GM12878 (cell line): ENCODE results near the gene ERP44. TPM values are rescaled to one million over a fixed set of nuclear protein-coding genes. Genes with fewer than 3 reads are reported as not detected.

Experiments
- BRCA1 ChIP-seq: IDR thresholded peaks from 2 replicates; pipeline ENCODE4 v1.6.1; 2011; ENCODE audit warnings: low read depth, low read length, improper control_type of control experiment
- CEBPB ChIP-seq, 2 experiments: fragments of 150-350 bp in 1 of 2; IDR thresholded peaks; 2 replicates each; pipeline ENCODE4 v1.6.1; 2012 to 2014; ENCODE audit warnings: low read depth in 2 of 2, low read length in 2 of 2, borderline replicate concordance in 1 of 2, inconsistent platforms in 1 of 2
- EED ChIP-seq: sonication (generic); IDR thresholded peaks from 2 replicates; pipeline ENCODE4 v1.6.1; 2016; ENCODE audit warnings: antibody characterized with exemption, low read depth
- EGR1 ChIP-seq, 2 experiments: IDR thresholded peaks; 1 replicate in 1 of 2; 2 replicates in 1 of 2; pipeline ENCODE4 v1.6.1; 2011 to 2012; ENCODE audit warnings: low read depth in 2 of 2, low read length in 2 of 2, borderline replicate concordance in 1 of 2, mild to moderate bottlenecking in 1 of 2, moderate library complexity in 1 of 2
- ELK1 ChIP-seq: IDR thresholded peaks from 2 replicates; pipeline ENCODE4 v1.6.1; 2012; ENCODE audit warnings: low read depth, low read length, improper control_type of control experiment
- ESRRA ChIP-seq: IDR thresholded peaks from 2 replicates; pipeline ENCODE4 v1.6.1; 2012; ENCODE audit warnings: mild to moderate bottlenecking, low read length, improper control_type of control experiment
- ETV6 ChIP-seq, 2 experiments: fragments of 450-650 bp in 1 of 2; IDR thresholded peaks in 1 of 2; conservative IDR thresholded peaks in 1 of 2; 2 replicates each; pipeline ENCODE4 v1.6.1; 2014; ENCODE audit warnings: antibody characterized with exemption in 1 of 2, borderline replicate concordance in 1 of 2, low read depth in 1 of 2, mild to moderate bottlenecking in 1 of 2, moderate library complexity in 1 of 2
- GATAD2B ChIP-seq: fragments of 450-650 bp; conservative IDR thresholded peaks from 2 replicates; pipeline ENCODE4 v1.6.1; 2017; ENCODE audit warnings: low read depth, mild to moderate bottlenecking, moderate library complexity
- HCFC1 ChIP-seq: fragments of 150-350 bp; IDR thresholded peaks from 2 replicates; pipeline ENCODE4 v1.6.1; 2014; ENCODE audit warnings: low read length
- IRF4 ChIP-seq: IDR thresholded peaks from 2 replicates; pipeline ENCODE4 v1.6.1; 2011; ENCODE audit warnings: low read depth, low read length
- NFYB ChIP-seq: IDR thresholded peaks from 2 replicates; pipeline ENCODE4 v1.6.1; 2011; ENCODE audit warnings: low read depth, mild to moderate bottlenecking, low read length, improper control_type of control experiment, moderate library complexity; ENCODE audit not compliant: insufficient read depth
- NR2F1 ChIP-seq: fragments of 450-650 bp; conservative IDR thresholded peaks from 2 replicates; pipeline ENCODE4 v1.6.1; 2017; ENCODE audit warnings: mild to moderate bottlenecking
- RAD51 ChIP-seq: fragments of 450-650 bp; IDR thresholded peaks from 2 replicates; pipeline ENCODE4 v1.6.1; 2016; ENCODE audit warnings: moderate library complexity, mild to moderate bottlenecking, inconsistent platforms
- RB1 ChIP-seq: fragments of 450-650 bp; formaldehyde crosslinking; IDR thresholded peaks from 2 replicates; pipeline ENCODE4 v1.6.1; 2017; ENCODE audit warnings: mild to moderate bottlenecking, borderline replicate concordance
- SRF ChIP-seq, 2 experiments: IDR thresholded peaks; 2 replicates each; pipeline ENCODE4 v1.6.1; 2011; ENCODE audit warnings: low read depth in 2 of 2, low read length in 2 of 2, mild to moderate bottlenecking in 1 of 2, moderate library complexity in 1 of 2
- TBL1XR1 ChIP-seq: IDR thresholded peaks from 2 replicates; pipeline ENCODE4 v1.6.1; 2012; ENCODE audit warnings: low read depth, low read length, improper control_type of control experiment
- YBX1 ChIP-seq: fragments of 450-650 bp; IDR thresholded peaks from 2 replicates; pipeline ENCODE4 v1.6.1; 2016; ENCODE audit warnings: antibody characterized with exemption
- polyA plus RNA-seq, 11 experiments: library from polyadenylated mRNA; depleted of rRNA in 4 of 11; unstranded in 6 of 11; stranded (reverse) in 5 of 11; fragments of >200 nt; fragmentation: Nextera tagmentation in 4 of 11; fragmentation: Illumina TruSeq in 1 of 11; extraction: Ambion mirVana in 4 of 11; extraction: Trizol in 1 of 11; gene quantifications; 1 replicate in 1 of 11; 2 replicates in 10 of 11; pipeline versions ENCODE4 v1.2.1 to v1.2.3, GENCODE V29; 2011 to 2016; ENCODE audit warnings: inconsistent platforms in 2 of 11, missing spikeins in 2 of 11, low read depth in 1 of 11
- total RNA-seq, 4 experiments: library from RNA; depleted of rRNA in 3 of 4; stranded (reverse); fragments of >200 nt in 3 of 4; fragmentation: Illumina TruSeq in 1 of 4; extraction: Trizol in 1 of 4; gene quantifications; 2 replicates each; pipeline versions ENCODE4 v1.2.1 to v1.2.3, GENCODE V29; 2013 to 2021
- TF ChIP-seq, protein P1 (sequence below): IDR thresholded peaks from 2 replicates; pipeline ENCODE4 v1.6.1; 2012; ENCODE audit warnings: improper control_type of control experiment, low read depth, low read length; ENCODE audit not compliant: insufficient replicate concordance
- TF ChIP-seq, protein P2 (sequence below): fragments of 450-650 bp; IDR thresholded peaks from 2 replicates; pipeline ENCODE4 v1.6.1; 2018; ENCODE audit warnings: mild to moderate bottlenecking, low read depth, moderate library complexity; ENCODE audit not compliant: partially characterized antibody

Gene ERP44
- total and polyA plus RNA-seq, 10 of the 15 experiments (the other 5 are each of a cell fraction or from before 2014, with no cell fraction given), result 11.5 to 52.4 (median 20.2) TPM

DNA sequence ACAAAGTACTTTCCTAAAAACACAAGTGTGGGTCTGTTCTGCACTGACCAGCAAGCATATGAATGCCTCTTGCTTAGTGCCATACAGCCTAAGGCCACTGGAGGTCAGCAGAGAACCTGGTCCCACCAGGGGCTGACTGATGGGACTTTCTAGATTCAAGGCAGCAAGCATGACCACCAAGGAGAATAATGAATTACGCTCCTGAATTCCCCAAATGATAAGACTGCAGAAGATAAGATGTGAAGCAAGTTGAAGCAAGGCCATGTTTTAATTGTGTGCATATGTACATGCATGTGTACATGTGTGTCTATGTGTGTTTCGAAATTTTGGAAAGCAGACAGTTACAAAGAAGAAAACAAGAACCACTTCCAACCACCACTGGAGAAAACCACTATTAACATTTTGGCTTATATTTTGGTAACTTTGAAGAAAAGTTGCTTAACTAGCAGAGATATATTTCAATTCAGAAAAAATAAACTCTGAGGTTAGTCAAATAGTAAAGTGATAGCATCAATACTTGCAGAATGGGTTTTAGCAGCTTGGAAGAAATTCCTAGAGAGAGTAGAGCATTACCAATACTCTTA lies 70.5 kb downstream of the ERP44 start (continued):
- TF ChIP-seq, protein P1, sequence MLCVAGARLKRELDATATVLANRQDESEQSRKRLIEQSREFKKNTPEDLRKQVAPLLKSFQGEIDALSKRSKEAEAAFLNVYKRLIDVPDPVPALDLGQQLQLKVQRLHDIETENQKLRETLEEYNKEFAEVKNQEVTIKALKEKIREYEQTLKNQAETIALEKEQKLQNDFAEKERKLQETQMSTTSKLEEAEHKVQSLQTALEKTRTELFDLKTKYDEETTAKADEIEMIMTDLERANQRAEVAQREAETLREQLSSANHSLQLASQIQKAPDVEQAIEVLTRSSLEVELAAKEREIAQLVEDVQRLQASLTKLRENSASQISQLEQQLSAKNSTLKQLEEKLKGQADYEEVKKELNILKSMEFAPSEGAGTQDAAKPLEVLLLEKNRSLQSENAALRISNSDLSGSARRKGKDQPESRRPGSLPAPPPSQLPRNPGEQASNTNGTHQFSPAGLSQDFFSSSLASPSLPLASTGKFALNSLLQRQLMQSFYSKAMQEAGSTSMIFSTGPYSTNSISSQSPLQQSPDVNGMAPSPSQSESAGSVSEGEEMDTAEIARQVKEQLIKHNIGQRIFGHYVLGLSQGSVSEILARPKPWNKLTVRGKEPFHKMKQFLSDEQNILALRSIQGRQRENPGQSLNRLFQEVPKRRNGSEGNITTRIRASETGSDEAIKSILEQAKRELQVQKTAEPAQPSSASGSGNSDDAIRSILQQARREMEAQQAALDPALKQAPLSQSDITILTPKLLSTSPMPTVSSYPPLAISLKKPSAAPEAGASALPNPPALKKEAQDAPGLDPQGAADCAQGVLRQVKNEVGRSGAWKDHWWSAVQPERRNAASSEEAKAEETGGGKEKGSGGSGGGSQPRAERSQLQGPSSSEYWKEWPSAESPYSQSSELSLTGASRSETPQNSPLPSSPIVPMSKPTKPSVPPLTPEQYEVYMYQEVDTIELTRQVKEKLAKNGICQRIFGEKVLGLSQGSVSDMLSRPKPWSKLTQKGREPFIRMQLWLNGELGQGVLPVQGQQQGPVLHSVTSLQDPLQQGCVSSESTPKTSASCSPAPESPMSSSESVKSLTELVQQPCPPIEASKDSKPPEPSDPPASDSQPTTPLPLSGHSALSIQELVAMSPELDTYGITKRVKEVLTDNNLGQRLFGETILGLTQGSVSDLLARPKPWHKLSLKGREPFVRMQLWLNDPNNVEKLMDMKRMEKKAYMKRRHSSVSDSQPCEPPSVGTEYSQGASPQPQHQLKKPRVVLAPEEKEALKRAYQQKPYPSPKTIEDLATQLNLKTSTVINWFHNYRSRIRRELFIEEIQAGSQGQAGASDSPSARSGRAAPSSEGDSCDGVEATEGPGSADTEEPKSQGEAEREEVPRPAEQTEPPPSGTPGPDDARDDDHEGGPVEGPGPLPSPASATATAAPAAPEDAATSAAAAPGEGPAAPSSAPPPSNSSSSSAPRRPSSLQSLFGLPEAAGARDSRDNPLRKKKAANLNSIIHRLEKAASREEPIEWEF, result no peak
- TF ChIP-seq TBL1XR1, result 0 out of 2 replicates have a peak, but pooled peaks have one; percentile 34
- TF ChIP-seq EED, result no peak
- TF ChIP-seq, protein P2, sequence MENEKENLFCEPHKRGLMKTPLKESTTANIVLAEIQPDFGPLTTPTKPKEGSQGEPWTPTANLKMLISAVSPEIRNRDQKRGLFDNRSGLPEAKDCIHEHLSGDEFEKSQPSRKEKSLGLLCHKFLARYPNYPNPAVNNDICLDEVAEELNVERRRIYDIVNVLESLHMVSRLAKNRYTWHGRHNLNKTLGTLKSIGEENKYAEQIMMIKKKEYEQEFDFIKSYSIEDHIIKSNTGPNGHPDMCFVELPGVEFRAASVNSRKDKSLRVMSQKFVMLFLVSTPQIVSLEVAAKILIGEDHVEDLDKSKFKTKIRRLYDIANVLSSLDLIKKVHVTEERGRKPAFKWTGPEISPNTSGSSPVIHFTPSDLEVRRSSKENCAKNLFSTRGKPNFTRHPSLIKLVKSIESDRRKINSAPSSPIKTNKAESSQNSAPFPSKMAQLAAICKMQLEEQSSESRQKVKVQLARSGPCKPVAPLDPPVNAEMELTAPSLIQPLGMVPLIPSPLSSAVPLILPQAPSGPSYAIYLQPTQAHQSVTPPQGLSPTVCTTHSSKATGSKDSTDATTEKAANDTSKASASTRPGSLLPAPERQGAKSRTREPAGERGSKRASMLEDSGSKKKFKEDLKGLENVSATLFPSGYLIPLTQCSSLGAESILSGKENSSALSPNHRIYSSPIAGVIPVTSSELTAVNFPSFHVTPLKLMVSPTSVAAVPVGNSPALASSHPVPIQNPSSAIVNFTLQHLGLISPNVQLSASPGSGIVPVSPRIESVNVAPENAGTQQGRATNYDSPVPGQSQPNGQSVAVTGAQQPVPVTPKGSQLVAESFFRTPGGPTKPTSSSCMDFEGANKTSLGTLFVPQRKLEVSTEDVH, result no peak
- TF ChIP-seq HCFC1, result no peak
- TF ChIP-seq NR2F1, result no peak
- no peak for TF ChIP-seq YBX1
- no peak for TF ChIP-seq GATAD2B
- TF ChIP-seq NFYB, result no peak
- TF ChIP-seq EGR1 (IDR thresholded peaks at IDR 0.05; ENCODE audit: borderline replicate concordance in 1 of 2, low read depth in 2 of 2, low read length in 2 of 2), result no peak
- TF ChIP-seq SRF (IDR thresholded peaks at IDR 0.05; ENCODE audit: low read depth in 2 of 2, low read length in 2 of 2), result no peak
- TF ChIP-seq BRCA1, result no peak
- TF ChIP-seq ETV6 (conservative IDR thresholded peaks at IDR 0.05 in 1 of 2, IDR thresholded peaks at IDR 0.05 in 1 of 2; ENCODE audit: borderline replicate concordance in 1 of 2, low read depth in 1 of 2), result no peak
- TF ChIP-seq ESRRA, result no peak
- TF ChIP-seq IRF4, result peak; percentile 61; the same call in 1 of the 2 replicates
- TF ChIP-seq ELK1, result no peak
- no peak for TF ChIP-seq CEBPB (IDR thresholded peaks at IDR 0.05; ENCODE audit: borderline replicate concordance in 1 of 2, low read depth in 2 of 2, low read length in 2 of 2)
- TF ChIP-seq RB1, result 0 out of 2 replicates have a peak, but pooled peaks have one; percentile 51
- no peak for TF ChIP-seq RAD51
